WTC11 (cell line): ENCODE data around the gene ARHGAP18. TPM values are rescaled to one million over a fixed set of nuclear protein-coding genes. Genes with fewer than 3 reads are reported as not detected.

Source experiments
- ATAC-seq: fragments of 200-7000 bp; cut with Tn5 transposase; 2 replicates; pipeline ENCODE4 v1.10.0; 2021; ENCODE audit warnings: mild to moderate bottlenecking, moderate library complexity
- CTCF ChIA-PET: fragments of 300-600 bp; sonication (Branson Sonifier 250); formaldehyde crosslinking; loops from one replicate; lab custom pipeline; 2021; ENCODE audit warnings: antibody characterized with exemption; lab: Charles Lee
- POLR2A ChIA-PET: fragments of 350-600 bp; sonication (Branson Sonifier 250); formaldehyde crosslinking; loops from one replicate; lab custom pipeline; 2021; ENCODE audit warnings: antibody characterized with exemption; lab: Charles Lee
- DNase-seq: peaks from one replicate; pipeline ENCODE4 v3.0.0; 2021; ENCODE audit warnings: low spot score
- H3K27ac Mint-ChIP-seq: 2 replicates; pipeline ENCODE4 v1.8.0; 2021; ENCODE audit warnings: mixed read lengths
- H3K27me3 Mint-ChIP-seq: 2 replicates; pipeline ENCODE4 v1.8.0; 2021; ENCODE audit warnings: low read depth, mild to moderate bottlenecking, moderate library complexity, mixed read lengths
- H3K36me3 Mint-ChIP-seq: 2 replicates; pipeline ENCODE4 v1.8.0; 2021; ENCODE audit warnings: mixed read lengths
- H3K4me1 Mint-ChIP-seq: 2 replicates; pipeline ENCODE4 v1.8.0; 2022; ENCODE audit warnings: mixed read lengths
- H3K4me3 Mint-ChIP-seq: 2 replicates; pipeline ENCODE4 v1.8.0; 2021; ENCODE audit warnings: mild to moderate bottlenecking, moderate library complexity, mixed read lengths
- H3K9me3 Mint-ChIP-seq: 2 replicates; pipeline ENCODE4 v1.8.0; 2021; ENCODE audit warnings: mixed read lengths
- FOXP1 ChIP-seq: sonication (generic); formaldehyde crosslinking; IDR thresholded peaks from 2 replicates; pipeline ENCODE4 v1.8.0; 2022; ENCODE audit warnings: missing genetic modification reagents, mild to moderate bottlenecking, moderate library complexity, borderline replicate concordance
- GABPB1 ChIP-seq: sonication (generic); formaldehyde crosslinking; IDR thresholded peaks from 2 replicates; pipeline ENCODE4 v1.8.1; 2023; ENCODE audit warnings: mild to moderate bottlenecking, missing genetic modification reagents
- GTF2I ChIP-seq: fragments of 250-450 bp; sonication (Bioruptor Pico); conservative IDR thresholded peaks from 2 replicates; pipeline ENCODE4 v1.4.0; 2021; ENCODE audit warnings: mild to moderate bottlenecking
- IRF2 ChIP-seq: sonication (generic); formaldehyde crosslinking; IDR thresholded peaks from 2 replicates; pipeline ENCODE4 v1.8.0; 2022; ENCODE audit warnings: low read depth, missing genetic modification reagents, borderline replicate concordance
- KAT7 ChIP-seq: sonication (generic); formaldehyde crosslinking; IDR thresholded peaks from 2 replicates; pipeline ENCODE4 v1.8.1; 2023; ENCODE audit warnings: missing genetic modification reagents, mild to moderate bottlenecking, borderline replicate concordance
- NFYB ChIP-seq: sonication (generic); formaldehyde crosslinking; conservative IDR thresholded peaks from 2 replicates; pipeline ENCODE4 v1.8.0; 2022; ENCODE audit warnings: low read depth, missing genetic modification reagents
- OVOL2 ChIP-seq: fragments of 250-450 bp; sonication (Bioruptor Pico); IDR thresholded peaks from 2 replicates; pipeline ENCODE4 v1.9.0; 2021; ENCODE audit warnings: mild to moderate bottlenecking, borderline replicate concordance
- PRDM15 ChIP-seq: sonication (generic); formaldehyde crosslinking; IDR thresholded peaks from 2 replicates; pipeline ENCODE4 v1.8.0; 2022; ENCODE audit warnings: missing genetic modification reagents
- SOX15 ChIP-seq: fragments of 250-450 bp; sonication (Bioruptor Pico); IDR thresholded peaks from 2 replicates; pipeline ENCODE4 v1.9.0; 2021; ENCODE audit warnings: mild to moderate bottlenecking
- TP53 ChIP-seq: sonication (generic); formaldehyde crosslinking; IDR thresholded peaks from 2 replicates; pipeline ENCODE4 v1.8.1; 2023; ENCODE audit warnings: mild to moderate bottlenecking, missing genetic modification reagents
- ZNF281 ChIP-seq: sonication (generic); formaldehyde crosslinking; IDR thresholded peaks from 2 replicates; pipeline ENCODE4 v1.8.0; 2023; ENCODE audit warnings: mild to moderate bottlenecking, missing genetic modification reagents
- ZNF416 ChIP-seq: fragments of 250-450 bp; sonication (Bioruptor Pico); IDR thresholded peaks from 2 replicates; pipeline ENCODE4 v1.9.0; 2021; ENCODE audit warnings: mild to moderate bottlenecking, inconsistent platforms
- ZNF423 ChIP-seq: fragments of 250-450 bp; sonication (Bioruptor Pico); IDR thresholded peaks from 2 replicates; pipeline ENCODE4 v2.1.2; 2022; ENCODE audit warnings: mild to moderate bottlenecking, moderate library complexity
- total RNA-seq: library from RNA; stranded (reverse); gene quantifications from 3 replicates; pipeline ENCODE4 v1.2.3, GENCODE V29; 2021
- TF ChIP-seq, protein P1 (sequence below): fragments of 250-450 bp; sonication (Bioruptor Pico); IDR thresholded peaks from 2 replicates; pipeline ENCODE4 v2.1.2; 2022; ENCODE audit warnings: mild to moderate bottlenecking, moderate library complexity
- TF ChIP-seq, protein P2 (sequence below): sonication (generic); formaldehyde crosslinking; IDR thresholded peaks from 2 replicates; pipeline ENCODE4 v1.8.1; 2023; ENCODE audit warnings: mild to moderate bottlenecking, missing genetic modification reagents, moderate library complexity

Gene ARHGAP18
- total RNA-seq, 1 experiment from 2014 or later: 4.6 TPM

GRCh38 chr6:129645106-129645829 lies 64.7 kb downstream of the ARHGAP18 start (continued):
- TF ChIP-seq, protein P1, sequence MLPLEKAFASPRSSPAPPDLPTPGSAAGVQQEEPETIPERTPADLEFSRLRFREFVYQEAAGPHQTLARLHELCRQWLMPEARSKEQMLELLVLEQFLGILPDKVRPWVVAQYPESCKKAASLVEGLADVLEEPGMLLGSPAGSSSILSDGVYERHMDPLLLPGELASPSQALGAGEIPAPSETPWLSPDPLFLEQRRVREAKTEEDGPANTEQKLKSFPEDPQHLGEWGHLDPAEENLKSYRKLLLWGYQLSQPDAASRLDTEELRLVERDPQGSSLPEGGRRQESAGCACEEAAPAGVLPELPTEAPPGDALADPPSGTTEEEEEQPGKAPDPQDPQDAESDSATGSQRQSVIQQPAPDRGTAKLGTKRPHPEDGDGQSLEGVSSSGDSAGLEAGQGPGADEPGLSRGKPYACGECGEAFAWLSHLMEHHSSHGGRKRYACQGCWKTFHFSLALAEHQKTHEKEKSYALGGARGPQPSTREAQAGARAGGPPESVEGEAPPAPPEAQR (CRISPR knock-in tag): no peak

GRCh38 chr6:129644567-129645015 lies 65.4 kb downstream of the ARHGAP18 start:
- Mint-ChIP-seq H3K36me3 (no peaks in the 10 kb centered on the region), H3K4me1 (peaks cover 44% of the 10 kb centered on the region), H3K27me3 (no peaks in the 10 kb centered on the region), H3K4me3 (no peak overlapping the region), H3K27ac (peak overlapping the region; percentile 91), H3K9me3 (no peaks in the 10 kb centered on the region)
- ATAC-seq (no peak; the same call in 1 of the 2 replicates), DNase-seq (no peak)
- ChIA-PET CTCF (interaction anchor here (1.7 kb wide), 1 partner anchor 9 kb away, joined by 4 read pairs; no protein-coding TSS in a partner anchor), POLR2A (no interaction called here)
- TF ChIP-seq ZNF416 (no peak), TP53 (CRISPR knock-in tag) (no peak), GABPB1 (0 out of 2 replicates have a peak, but pooled peaks have one; percentile 50), ZNF281 (CRISPR knock-in tag) (no peak)

GRCh38 chr6:129643968-129644367 lies 66.0 kb downstream of the ARHGAP18 start:
- Mint-ChIP-seq H3K4me3 (no peak overlapping the region), H3K27me3 (no peaks in the 10 kb centered on the region), H3K4me1 (peaks cover 42% of the 10 kb centered on the region), H3K27ac (peak overlapping the region; percentile 89), H3K9me3 (no peaks in the 10 kb centered on the region), H3K36me3 (no peaks in the 10 kb centered on the region)
- no peak for DNase-seq
- ATAC-seq: peak; percentile 82
- ChIA-PET POLR2A (no interaction called here), CTCF (no interaction called here)
- TF ChIP-seq ZNF416 (no peak), FOXP1 (CRISPR knock-in tag) (no peak), ZNF423 (CRISPR knock-in tag) (no peak), OVOL2 (no peak), SOX15 (CRISPR knock-in tag) (no peak), ZNF281 (CRISPR knock-in tag) (no peak), NFYB (no peak)

DNA sequence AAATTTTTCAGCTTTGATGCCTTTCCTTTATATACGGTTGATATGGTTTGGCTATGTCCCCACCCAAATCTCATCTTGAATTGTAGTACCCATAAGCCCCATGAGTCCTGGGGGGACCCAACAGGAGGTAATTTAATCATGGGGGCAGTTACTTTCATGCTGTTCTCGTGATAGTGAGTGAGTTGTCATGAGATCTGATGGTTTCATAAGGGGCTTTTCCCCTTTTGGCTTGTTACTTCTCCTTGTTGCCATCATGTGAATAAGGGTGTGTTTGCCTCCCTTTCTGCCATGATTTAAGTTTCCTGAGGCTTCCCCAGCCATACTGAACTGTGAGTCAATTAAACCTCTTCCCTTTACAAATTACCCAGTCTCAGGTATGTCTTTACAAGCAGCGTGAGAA lies 66.8 kb downstream of the ARHGAP18 start:
- peaks cover 43% of the 10 kb centered on the region for H3K4me1 Mint-ChIP-seq
- 0 out of 2 replicates have a peak overlapping the region, but pooled peaks have one; percentile 31 for H3K27ac Mint-ChIP-seq
- DNase-seq (no peak), ATAC-seq (no peak)
- ChIA-PET POLR2A (no interaction called here), CTCF (no interaction called here)
- no peaks in the 10 kb centered on the region for H3K27me3 Mint-ChIP-seq
- H3K9me3 Mint-ChIP-seq: no peaks in the 10 kb centered on the region
- no peak overlapping the region for H3K4me3 Mint-ChIP-seq
- no peaks in the 10 kb centered on the region for H3K36me3 Mint-ChIP-seq
- TF ChIP-seq GTF2I (CRISPR knock-in tag): no peak
- TF ChIP-seq, protein P2, sequence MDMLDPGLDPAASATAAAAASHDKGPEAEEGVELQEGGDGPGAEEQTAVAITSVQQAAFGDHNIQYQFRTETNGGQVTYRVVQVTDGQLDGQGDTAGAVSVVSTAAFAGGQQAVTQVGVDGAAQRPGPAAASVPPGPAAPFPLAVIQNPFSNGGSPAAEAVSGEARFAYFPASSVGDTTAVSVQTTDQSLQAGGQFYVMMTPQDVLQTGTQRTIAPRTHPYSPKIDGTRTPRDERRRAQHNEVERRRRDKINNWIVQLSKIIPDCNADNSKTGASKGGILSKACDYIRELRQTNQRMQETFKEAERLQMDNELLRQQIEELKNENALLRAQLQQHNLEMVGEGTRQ: no peak
- TF ChIP-seq, protein P1 (CRISPR knock-in tag): no peak
- no peak for TF ChIP-seq IRF2 (CRISPR knock-in tag)
- TF ChIP-seq PRDM15: no peak
- TF ChIP-seq KAT7 (CRISPR knock-in tag): no peak
